GM19438 (cell line): ENCODE results near the gene MAP2K6.

Experiments
- ATAC-seq: cut with Tn5 transposase; IDR thresholded peaks from one replicate; pipeline ENCODE4 v1.9.1; 2021; ENCODE audit warnings: low read depth; ENCODE audit not compliant: unreplicated experiment

MAP2K6 gene

DNA sequence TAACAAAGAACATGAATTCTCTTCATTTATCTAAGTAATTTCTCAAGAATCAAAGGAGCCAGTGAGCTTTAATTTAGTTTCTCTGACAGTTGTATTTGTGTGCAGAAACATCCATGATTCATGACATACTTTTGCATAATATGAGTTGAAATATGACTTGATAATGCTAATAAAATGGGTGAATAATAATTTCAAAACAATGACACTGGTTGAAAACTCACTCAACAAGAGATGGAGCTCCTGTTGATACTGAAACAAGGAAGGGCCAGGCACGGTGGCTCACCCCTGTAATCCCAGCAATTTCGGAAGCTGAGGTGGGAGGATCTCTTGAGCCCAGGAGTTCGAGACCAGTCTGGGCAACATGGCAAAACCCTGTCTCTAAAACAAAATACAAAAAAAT lies 147.0 kb downstream of the MAP2K6 start:
- no peak for ATAC-seq

DNA sequence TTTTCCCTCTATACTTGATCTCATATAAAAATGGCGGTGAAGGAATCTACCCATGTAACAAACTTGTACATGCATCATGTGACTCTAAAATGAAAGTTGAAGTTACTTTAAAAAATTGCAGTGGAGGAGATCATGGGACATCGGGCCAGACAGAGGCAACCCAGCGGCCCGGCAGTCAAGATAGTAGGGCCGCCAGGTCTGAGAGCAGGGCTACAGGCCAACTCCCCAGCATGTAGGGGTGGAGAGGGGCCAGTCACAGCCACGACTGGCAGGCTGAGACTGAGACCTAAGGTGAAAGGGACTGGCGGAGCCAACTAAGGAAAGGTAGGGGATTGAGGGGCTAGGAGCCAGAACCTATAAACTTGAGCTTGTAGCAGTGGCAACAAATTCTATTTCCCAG lies 150.9 kb downstream of the MAP2K6 start:
- ATAC-seq = no peak

- ATAC-seq = no peak
These were observed 152.6 kb downstream of the MAP2K6 start for GRCh38 chr17:69567130-69567529.

GRCh38 chr17:69572747-69573146 lies 158.2 kb downstream of the MAP2K6 start:
- no peak for ATAC-seq

DNA sequence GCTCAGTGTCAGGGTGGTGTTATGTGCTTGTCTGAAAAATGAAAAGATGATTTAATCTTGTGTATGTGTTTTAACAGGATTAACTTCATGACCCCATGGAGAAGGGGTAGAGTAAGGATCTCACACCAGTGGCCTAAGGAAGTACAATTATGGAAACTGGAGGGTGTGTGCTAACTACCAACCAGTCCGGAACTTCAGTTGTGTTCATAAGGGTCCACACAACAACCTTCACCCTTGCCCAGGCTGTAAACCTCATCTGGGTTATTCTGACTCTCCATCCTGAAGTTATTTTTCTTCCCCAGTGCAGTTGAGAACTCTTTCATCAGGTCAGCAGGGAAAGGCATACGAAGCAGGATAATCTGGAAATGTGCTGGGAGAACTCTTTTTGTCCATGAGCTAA lies 158.9 kb downstream of the MAP2K6 start:
- no peak for ATAC-seq

- ATAC-seq = no peak
These were observed 160.0 kb downstream of the MAP2K6 start for GRCh38 chr17:69574257-69575197.

DNA sequence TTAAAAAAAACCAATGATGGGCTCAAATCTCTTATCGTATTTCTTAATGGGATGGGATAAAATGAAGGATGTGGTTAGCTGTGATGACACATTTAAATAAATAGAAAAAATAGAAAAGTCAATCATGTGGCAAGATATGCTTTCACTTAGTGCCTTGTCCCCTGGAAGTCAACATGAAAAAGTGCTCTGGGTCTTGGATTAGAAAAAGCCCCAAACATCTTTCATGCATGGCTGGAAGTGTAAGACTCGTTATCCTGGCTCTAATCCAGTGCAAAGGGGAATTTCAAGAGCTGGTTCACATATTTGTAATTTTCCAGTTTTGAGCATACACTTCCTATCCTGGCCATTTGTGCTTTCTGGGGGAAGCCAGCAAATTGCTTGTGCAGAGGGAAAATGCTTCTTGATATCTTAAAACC lies 160.9 kb downstream of the MAP2K6 start:
- ATAC-seq = no peak

- no peak for ATAC-seq
These were observed 162.6 kb downstream of the MAP2K6 start for GRCh38 chr17:69577098-69577497.

DNA sequence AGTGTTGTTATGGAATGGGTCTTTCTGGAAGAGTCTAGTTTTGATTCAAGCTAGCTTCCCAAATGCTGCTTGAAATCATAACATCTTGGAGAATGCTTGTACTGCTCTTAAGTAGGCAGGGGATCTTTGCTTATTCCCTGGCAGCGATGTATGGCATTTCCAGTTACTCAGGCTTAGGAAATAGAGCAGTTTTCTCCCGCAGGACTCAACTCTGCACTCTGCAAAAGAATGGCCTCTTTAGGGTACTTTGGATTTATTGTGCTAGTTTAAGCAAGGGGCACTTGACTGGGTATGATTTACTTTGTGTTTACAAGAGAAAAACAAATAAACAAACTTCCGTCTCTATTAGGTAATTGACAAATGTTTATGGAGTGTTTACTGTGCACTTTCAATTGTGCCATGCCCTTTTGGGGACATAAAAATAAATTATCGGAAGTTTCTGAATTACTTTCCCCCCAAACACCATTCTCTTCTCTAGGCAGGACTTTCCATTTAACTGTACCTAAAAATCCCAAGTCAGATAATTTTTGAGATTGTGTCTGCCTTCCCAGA lies 164.0 kb downstream of the MAP2K6 start:
- ATAC-seq = no peak

DNA sequence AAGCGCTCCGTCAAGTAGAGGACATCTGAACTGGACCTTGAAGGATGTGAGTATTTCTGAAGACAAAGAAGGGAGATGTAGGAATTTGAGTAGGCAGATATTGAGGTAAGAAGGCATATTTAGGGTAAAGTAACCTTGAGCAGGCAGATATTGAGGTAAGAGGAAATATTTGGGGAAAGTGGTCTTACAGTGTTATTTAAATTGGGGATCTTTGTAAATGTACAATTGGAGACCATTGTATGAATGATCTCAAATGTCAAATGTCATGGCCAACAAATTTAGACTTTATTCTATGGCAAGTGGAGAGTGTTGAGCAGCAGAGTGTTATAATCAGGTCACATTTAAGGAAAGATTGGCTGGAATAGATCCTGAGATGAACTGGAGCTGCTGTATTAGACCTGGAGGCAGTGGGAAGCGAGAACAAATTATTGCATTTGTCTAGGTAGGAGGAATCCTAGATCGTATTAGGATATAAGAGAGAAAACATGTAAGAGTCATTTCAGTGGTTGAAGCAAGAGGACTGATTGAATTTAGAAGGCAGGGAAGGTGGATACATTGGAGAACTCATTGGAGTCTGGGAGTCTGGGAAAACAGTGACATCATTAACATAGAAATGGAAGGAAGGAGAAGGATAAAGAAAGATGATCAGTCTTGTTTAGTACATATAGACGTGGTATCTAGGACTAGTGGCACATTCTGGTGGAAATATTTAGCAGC lies 165.6 kb downstream of the MAP2K6 start:
- no peak for ATAC-seq

DNA sequence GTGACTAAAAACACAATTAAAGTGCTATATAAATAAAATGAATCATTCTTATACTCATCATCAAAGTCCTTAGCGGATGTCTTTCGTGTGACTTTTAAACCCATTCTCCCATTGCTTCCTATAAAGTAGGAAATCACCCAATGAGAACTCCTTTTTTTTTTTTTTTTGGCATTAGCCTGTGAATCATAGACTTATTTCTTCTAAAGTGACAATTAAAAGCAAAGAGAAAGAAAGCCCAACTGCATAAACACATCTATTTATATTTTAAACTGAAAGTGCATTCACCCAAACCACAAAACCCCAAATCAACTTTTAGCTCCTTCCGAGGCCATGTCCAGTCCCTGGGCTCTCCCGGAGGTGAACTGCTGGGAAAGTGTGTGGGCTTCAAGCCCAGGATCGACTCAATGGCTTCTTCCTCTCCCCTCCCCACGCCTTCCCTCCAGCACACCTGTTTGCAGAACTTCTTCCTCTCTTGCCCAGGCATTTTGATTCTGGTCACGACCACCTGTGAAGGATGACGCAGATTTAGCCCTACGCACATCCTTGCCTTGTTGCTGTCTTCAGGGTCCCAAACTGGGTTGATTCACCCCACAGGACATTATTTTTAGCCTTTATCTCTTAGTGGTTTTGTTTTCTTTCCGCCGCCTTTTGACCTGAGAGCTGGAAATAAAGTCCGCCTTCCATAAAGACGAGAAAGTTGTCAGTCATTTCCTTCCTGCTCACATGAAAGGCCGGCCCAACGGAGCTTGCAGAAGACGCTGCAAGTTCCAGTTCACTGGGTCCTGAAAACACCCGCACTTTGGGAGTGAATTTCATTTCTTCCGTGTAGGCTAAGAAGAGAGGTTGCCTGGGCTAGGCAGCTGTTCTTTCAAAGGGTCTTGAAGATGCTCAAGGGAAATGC lies 166.8 kb downstream of the MAP2K6 start:
- ATAC-seq = peak; percentile 77

DNA sequence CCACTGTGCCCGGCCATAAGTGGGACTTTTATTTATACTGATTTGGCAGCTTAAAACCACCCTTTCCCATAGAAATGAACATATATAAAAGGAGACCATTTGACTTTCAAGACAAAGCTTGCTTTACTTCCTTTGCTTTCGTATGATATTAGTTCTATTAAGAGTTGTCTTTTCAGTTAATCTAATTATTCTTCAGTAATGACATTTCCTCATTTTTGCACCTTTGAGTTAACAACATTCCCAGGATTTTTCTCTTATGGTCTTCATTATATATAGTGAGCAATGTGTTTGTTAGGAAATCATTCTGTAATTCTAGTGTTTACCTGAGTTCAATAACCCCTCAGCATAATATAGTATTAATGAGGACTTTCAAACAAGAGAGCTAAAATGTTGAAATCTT lies 173.8 kb downstream of the MAP2K6 start:
- no peak for ATAC-seq

- ATAC-seq = no peak
These were observed 174.3 kb downstream of the MAP2K6 start for GRCh38 chr17:69588827-69589239.

GRCh38 chr17:69590671-69591070 lies 176.2 kb downstream of the MAP2K6 start:
- no peak for ATAC-seq

DNA sequence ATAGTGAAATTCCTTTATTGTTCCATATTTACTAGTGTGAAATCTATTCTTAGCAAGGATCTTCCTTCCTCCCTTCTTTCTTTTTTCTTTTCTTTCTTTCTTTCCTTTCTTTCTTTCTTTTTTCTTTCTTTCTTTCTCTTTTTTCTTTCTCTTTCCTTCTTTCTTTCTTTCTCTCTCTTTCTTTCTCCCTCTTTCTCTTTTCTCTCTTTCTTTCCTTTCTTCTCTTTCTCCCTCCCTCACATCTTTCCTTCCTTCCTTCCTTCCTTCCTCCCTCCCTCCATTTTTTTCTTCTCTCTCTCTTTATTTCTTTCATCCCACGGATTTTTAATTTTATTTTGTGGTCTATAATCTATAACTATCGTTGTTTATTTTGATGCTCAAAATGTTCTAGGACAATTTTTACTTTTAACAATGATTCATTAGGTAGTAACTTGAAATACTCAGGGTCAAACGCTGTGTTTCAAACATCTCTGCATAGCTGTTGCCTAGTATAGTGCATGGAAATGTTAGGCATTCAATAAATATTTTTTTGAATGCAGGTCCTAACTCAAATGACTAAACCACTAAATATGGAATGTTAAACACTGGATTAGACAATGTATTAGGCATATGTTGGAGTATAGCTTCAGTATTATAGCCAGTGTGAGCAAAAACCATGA lies 178.3 kb downstream of the MAP2K6 start:
- ATAC-seq = no peak

DNA sequence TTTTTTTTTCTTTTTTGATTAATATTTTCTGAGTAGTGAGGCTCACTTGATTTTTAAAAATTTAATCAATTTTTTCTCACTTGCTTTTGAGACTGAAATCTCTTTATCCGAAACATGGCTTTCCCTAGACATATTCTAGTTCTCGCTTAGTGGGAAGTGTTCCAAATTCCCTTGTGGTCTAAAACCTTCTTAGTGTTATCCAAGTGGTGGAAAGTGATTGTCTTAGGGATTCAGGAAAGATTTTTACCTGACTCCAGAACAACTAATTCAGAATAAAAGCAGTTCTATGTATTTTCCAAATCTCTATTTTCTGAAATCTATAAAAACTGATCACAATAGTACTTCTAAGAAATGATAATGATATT lies 178.8 kb downstream of the MAP2K6 start:
- ATAC-seq = no peak

DNA sequence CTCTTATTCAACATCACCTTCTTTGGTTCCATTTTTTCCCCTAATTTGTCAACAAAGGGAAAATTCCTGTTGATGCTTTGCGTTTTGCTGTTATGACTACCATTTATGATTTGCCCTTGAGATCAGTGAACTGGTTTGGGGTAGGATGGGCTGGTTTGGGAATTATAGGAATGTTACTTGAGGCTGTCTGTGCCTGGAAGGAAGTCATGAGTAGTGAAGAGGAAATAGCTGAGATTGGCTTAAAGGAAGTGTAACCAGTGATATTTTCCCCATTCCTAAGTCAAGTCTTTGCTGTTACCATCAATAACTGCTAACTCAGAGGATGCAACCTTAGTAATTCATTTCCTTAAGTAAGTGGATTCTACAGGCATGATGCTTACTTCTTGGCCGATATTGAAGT lies 179.2 kb downstream of the MAP2K6 start:
- ATAC-seq = no peak

DNA sequence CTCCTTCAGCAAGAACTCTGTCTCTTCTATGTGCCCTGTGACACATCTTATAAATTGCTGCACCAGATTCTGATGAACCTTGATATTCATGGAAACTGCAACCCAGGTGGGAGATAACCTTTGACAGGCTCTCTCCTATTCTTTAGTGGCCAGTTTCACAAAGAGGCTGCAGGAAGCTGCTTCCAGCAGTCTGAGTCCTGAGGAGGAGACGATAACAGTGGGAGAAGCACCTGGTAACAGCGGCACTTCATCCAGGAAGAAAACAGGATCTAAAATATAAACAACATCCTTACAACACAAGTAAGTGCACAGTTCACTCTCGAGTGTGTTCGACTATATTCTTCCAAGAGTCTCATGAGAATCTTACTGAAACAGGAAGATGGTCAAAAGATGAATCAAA lies 180.1 kb downstream of the MAP2K6 start:
- no peak for ATAC-seq

GRCh38 chr17:69596141-69596540 lies 181.6 kb downstream of the MAP2K6 start:
- no peak for ATAC-seq
